HepG2 (cell line): ENCODE measurements around the gene ANKRD40. TPM values are rescaled to one million over a fixed set of nuclear protein-coding genes. Genes with fewer than 3 reads are reported as not detected.

Experiments used
- CAMTA2 ChIP-seq: sonication (generic); formaldehyde crosslinking; IDR thresholded peaks from 2 replicates; pipeline ENCODE4 v1.4.0; 2020; ENCODE audit warnings: mild to moderate bottlenecking, missing genetic modification reagents, borderline replicate concordance
- CBX2 ChIP-seq, 2 experiments: fragments of 200-600 bp in 1 of 2; sonication (generic); formaldehyde crosslinking in 1 of 2; IDR thresholded peaks; 2 replicates each; pipeline versions ENCODE4 v1.7.0 to v1.8.1; 2018 to 2022; ENCODE audit warnings: low read depth in 2 of 2, low read length in 1 of 2, mild to moderate bottlenecking in 1 of 2, missing genetic modification reagents in 1 of 2
- E2F5 ChIP-seq: sonication (generic); formaldehyde crosslinking; conservative IDR thresholded peaks from 2 replicates; pipeline ENCODE4 v1.4.0; 2020; ENCODE audit warnings: missing genetic modification reagents
- MED8 ChIP-seq: sonication (generic); formaldehyde crosslinking; IDR thresholded peaks from 2 replicates; pipeline ENCODE4 v1.8.1; 2023; ENCODE audit warnings: mild to moderate bottlenecking, missing genetic modification reagents; ENCODE audit not compliant: insufficient replicate concordance
- NBN ChIP-seq: fragments of 450-650 bp; conservative IDR thresholded peaks from 2 replicates; pipeline ENCODE4 v1.6.1; 2017
- NFATC3 ChIP-seq: sonication (generic); formaldehyde crosslinking; IDR thresholded peaks from 2 replicates; pipeline ENCODE4 v1.5.1; 2020; ENCODE audit warnings: mild to moderate bottlenecking, missing genetic modification reagents
- PATZ1 ChIP-seq: sonication (generic); formaldehyde crosslinking; IDR thresholded peaks from 2 replicates; pipeline ENCODE4 v1.4.0; 2020; ENCODE audit warnings: missing genetic modification reagents
- STAT5B ChIP-seq: sonication (generic); formaldehyde crosslinking; IDR thresholded peaks from 2 replicates; pipeline ENCODE4 v1.4.0; 2020; ENCODE audit warnings: missing genetic modification reagents
- TSC22D2 ChIP-seq: sonication (generic); formaldehyde crosslinking; IDR thresholded peaks from 2 replicates; pipeline ENCODE4 v1.5.1; 2020; ENCODE audit warnings: missing genetic modification reagents, mild to moderate bottlenecking, borderline replicate concordance
- ZFP41 ChIP-seq: sonication (generic); formaldehyde crosslinking; IDR thresholded peaks from 2 replicates; pipeline ENCODE4 v1.4.0; 2020; ENCODE audit warnings: mild to moderate bottlenecking, missing genetic modification reagents, borderline replicate concordance
- ZFP82 ChIP-seq: sonication (generic); formaldehyde crosslinking; IDR thresholded peaks from 2 replicates; pipeline ENCODE4 v1.5.1; 2020; ENCODE audit warnings: mild to moderate bottlenecking, missing genetic modification reagents, borderline replicate concordance
- ZKSCAN8 ChIP-seq: IDR thresholded peaks from 2 replicates; pipeline ENCODE4 v1.6.1; 2016; ENCODE audit warnings: borderline replicate concordance, missing genetic modification reagents, missing compliant biosample characterization
- ZNF383 ChIP-seq: sonication (generic); formaldehyde crosslinking; IDR thresholded peaks from 2 replicates; pipeline ENCODE4 v1.4.0; 2020; ENCODE audit warnings: missing genetic modification reagents, mild to moderate bottlenecking, borderline replicate concordance
- ZNF546 ChIP-seq: sonication (generic); formaldehyde crosslinking; conservative IDR thresholded peaks from 2 replicates; pipeline ENCODE4 v1.8.1; 2023; ENCODE audit warnings: mild to moderate bottlenecking, missing genetic modification reagents
- ZSCAN9 ChIP-seq: IDR thresholded peaks from 2 replicates; pipeline ENCODE4 v1.6.1; 2016; ENCODE audit warnings: borderline replicate concordance
- polyA plus RNA-seq, 8 experiments: library from polyadenylated mRNA; depleted of rRNA in 3 of 8; stranded (reverse) in 7 of 8; unstranded in 1 of 8; fragments of >200 nt; fragmentation: Illumina TruSeq in 4 of 8; extraction: Trizol in 4 of 8; gene quantifications; 2 replicates each; pipeline versions ENCODE4 v1.2.1 to v1.2.3, GENCODE V29; 2011 to 2016; ENCODE audit warnings: low read depth in 4 of 8, missing spikeins in 1 of 8, mixed read lengths in 1 of 8; ENCODE audit not compliant: insufficient read depth in 1 of 8
- total RNA-seq, 5 experiments: library from RNA; depleted of rRNA; stranded (reverse); fragments of >200 nt; fragmentation: Illumina TruSeq; extraction: Trizol; gene quantifications; 2 replicates each; pipeline ENCODE4 v1.2.3, GENCODE V29; 2016; ENCODE audit warnings: low read depth in 1 of 5
- TF ChIP-seq, protein P1 (sequence below): sonication (generic); formaldehyde crosslinking; IDR thresholded peaks from 2 replicates; pipeline ENCODE4 v1.4.0; 2020; ENCODE audit warnings: missing genetic modification reagents, mild to moderate bottlenecking, borderline replicate concordance
- TF ChIP-seq, protein P2 (sequence below): IDR thresholded peaks from 2 replicates; pipeline ENCODE4 v1.6.1; 2012; ENCODE audit warnings: inconsistent platforms
- TF ChIP-seq, protein P3 (sequence below): sonication (generic); formaldehyde crosslinking; IDR thresholded peaks from 2 replicates; pipeline ENCODE4 v1.4.0; 2020; ENCODE audit warnings: missing genetic modification reagents, borderline replicate concordance

Gene ANKRD40
- total and polyA plus RNA-seq, 2 of the 13 experiments (the other 11 are each of a cell fraction or from before 2014, with no cell fraction given) = 35.0 to 46.4 TPM

- TF ChIP-seq, protein P1, sequence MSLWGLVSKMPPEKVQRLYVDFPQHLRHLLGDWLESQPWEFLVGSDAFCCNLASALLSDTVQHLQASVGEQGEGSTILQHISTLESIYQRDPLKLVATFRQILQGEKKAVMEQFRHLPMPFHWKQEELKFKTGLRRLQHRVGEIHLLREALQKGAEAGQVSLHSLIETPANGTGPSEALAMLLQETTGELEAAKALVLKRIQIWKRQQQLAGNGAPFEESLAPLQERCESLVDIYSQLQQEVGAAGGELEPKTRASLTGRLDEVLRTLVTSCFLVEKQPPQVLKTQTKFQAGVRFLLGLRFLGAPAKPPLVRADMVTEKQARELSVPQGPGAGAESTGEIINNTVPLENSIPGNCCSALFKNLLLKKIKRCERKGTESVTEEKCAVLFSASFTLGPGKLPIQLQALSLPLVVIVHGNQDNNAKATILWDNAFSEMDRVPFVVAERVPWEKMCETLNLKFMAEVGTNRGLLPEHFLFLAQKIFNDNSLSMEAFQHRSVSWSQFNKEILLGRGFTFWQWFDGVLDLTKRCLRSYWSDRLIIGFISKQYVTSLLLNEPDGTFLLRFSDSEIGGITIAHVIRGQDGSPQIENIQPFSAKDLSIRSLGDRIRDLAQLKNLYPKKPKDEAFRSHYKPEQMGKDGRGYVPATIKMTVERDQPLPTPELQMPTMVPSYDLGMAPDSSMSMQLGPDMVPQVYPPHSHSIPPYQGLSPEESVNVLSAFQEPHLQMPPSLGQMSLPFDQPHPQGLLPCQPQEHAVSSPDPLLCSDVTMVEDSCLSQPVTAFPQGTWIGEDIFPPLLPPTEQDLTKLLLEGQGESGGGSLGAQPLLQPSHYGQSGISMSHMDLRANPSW (CRISPR knock-in tag) = peak; percentile 92; the same call in 1 of the 2 replicates
- TF ChIP-seq, protein P2, sequence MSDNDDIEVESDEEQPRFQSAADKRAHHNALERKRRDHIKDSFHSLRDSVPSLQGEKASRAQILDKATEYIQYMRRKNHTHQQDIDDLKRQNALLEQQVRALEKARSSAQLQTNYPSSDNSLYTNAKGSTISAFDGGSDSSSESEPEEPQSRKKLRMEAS = peak; percentile 84
- TF ChIP-seq, protein P3, sequence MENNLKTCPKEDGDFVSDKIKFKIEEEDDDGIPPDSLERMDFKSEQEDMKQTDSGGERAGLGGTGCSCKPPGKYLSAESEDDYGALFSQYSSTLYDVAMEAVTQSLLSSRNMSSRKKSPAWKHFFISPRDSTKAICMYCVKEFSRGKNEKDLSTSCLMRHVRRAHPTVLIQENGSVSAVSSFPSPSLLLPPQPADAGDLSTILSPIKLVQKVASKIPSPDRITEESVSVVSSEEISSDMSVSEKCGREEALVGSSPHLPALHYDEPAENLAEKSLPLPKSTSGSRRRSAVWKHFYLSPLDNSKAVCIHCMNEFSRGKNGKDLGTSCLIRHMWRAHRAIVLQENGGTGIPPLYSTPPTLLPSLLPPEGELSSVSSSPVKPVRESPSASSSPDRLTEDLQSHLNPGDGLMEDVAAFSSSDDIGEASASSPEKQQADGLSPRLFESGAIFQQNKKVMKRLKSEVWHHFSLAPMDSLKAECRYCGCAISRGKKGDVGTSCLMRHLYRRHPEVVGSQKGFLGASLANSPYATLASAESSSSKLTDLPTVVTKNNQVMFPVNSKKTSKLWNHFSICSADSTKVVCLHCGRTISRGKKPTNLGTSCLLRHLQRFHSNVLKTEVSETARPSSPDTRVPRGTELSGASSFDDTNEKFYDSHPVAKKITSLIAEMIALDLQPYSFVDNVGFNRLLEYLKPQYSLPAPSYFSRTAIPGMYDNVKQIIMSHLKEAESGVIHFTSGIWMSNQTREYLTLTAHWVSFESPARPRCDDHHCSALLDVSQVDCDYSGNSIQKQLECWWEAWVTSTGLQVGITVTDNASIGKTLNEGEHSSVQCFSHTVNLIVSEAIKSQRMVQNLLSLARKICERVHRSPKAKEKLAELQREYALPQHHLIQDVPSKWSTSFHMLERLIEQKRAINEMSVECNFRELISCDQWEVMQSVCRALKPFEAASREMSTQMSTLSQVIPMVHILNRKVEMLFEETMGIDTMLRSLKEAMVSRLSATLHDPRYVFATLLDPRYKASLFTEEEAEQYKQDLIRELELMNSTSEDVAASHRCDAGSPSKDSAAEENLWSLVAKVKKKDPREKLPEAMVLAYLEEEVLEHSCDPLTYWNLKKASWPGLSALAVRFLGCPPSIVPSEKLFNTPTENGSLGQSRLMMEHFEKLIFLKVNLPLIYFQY (CRISPR knock-in tag) = 0 out of 2 replicates have a peak, but pooled peaks have one; percentile 64
- TF ChIP-seq ZFP82 = peak; percentile 62; the same call in 1 of the 2 replicates
- no peak for TF ChIP-seq STAT5B (CRISPR knock-in tag)
- peak; percentile 90; the same call in 1 of the 2 replicates for TF ChIP-seq ZNF383
- TF ChIP-seq ZKSCAN8 (CRISPR knock-in tag) = peak; percentile 96
- TF ChIP-seq ZFP41 = no peak
- TF ChIP-seq NBN = no peak
- TF ChIP-seq PATZ1 = peak; percentile 95
- TF ChIP-seq TSC22D2 = peak; percentile 90; the same call in 1 of the 2 replicates
- no peak for TF ChIP-seq CBX2 (IDR thresholded peaks at IDR 0.05; ENCODE audit: low read depth, low read length)
- TF ChIP-seq CBX2 (CRISPR knock-in tag; IDR thresholded peaks at IDR 0.05; ENCODE audit: low read depth) = no peak; the same call in 1 of the 2 replicates
- TF ChIP-seq CAMTA2 (CRISPR knock-in tag) = no peak
- no peak for TF ChIP-seq E2F5 (CRISPR knock-in tag)
- TF ChIP-seq ZNF546 (CRISPR knock-in tag) = peak; percentile 94; the same call in 1 of the 2 replicates
- TF ChIP-seq NFATC3 (CRISPR knock-in tag) = 0 out of 2 replicates have a peak, but pooled peaks have one; percentile 23
- peak; percentile 95 for TF ChIP-seq ZSCAN9 (CRISPR knock-in tag)
- TF ChIP-seq MED8 (CRISPR knock-in tag) = peak; percentile 49
These were observed 22.9 kb downstream of the ANKRD40 start (continued) for GRCh38 chr17:50684612-50685333.
